Natural killer cell (primary cell): ENCODE results near the gene CTIF. TPM values are rescaled to one million over a fixed set of nuclear protein-coding genes. Genes with fewer than 3 reads are reported as not detected.

Experiments used
- ATAC-seq, 3 donors: fragments of 150-1000 bp in 2 of 3; fragments of 200-7000 bp in 1 of 3; cut with Tn5 transposase; 1 replicate in 1 of 3; 2 replicates in 2 of 3; pipeline ENCODE4 v1.10.0; 2021; ENCODE audit warnings: mild to moderate bottlenecking in 2 of 3, moderate library complexity in 2 of 3
- DNase-seq, 2 donors: peaks; one replicate each; pipeline versions ENCODE4 v3.0.0 to v3.0.0-alpha.2; 2013 to 2021; ENCODE audit warnings: mixed read lengths in 1 of 2
- H3K27ac ChIP-seq: one replicate; pipeline ENCODE4 v1.5.1; 2013; ENCODE audit warnings: mild to moderate bottlenecking, low read length
- H3K27me3 ChIP-seq: one replicate; pipeline ENCODE4 v1.6.1; 2013; ENCODE audit warnings: low read length; ENCODE audit not compliant: control insufficient read depth, insufficient read depth
- H3K36me3 ChIP-seq: one replicate; pipeline ENCODE4 v1.6.1; 2013; ENCODE audit warnings: low read length; ENCODE audit not compliant: control insufficient read depth, insufficient read depth
- H3K4me1 ChIP-seq: one replicate; pipeline ENCODE4 v1.6.1; 2013; ENCODE audit warnings: low read length; ENCODE audit not compliant: control insufficient read depth, insufficient read depth
- H3K4me3 ChIP-seq: one replicate; pipeline ENCODE4 v1.5.1; 2013; ENCODE audit warnings: low read length
- H3K9me3 ChIP-seq: one replicate; pipeline ENCODE4 v1.6.1; 2013; ENCODE audit warnings: low read length; ENCODE audit not compliant: control insufficient read depth, insufficient read depth
- H3K27ac Mint-ChIP-seq, 2 donors: one replicate each; pipeline ENCODE4 v1.8.0; 2022; ENCODE audit warnings: mild to moderate bottlenecking in 2 of 2, mixed read lengths in 2 of 2, moderate library complexity in 1 of 2
- H3K27me3 Mint-ChIP-seq, 2 donors: one replicate each; pipeline ENCODE4 v1.8.0; 2022; ENCODE audit warnings: low read depth in 2 of 2, mixed read lengths in 2 of 2
- H3K36me3 Mint-ChIP-seq: one replicate; pipeline ENCODE4 v1.8.0; 2022; ENCODE audit warnings: mixed read lengths
- H3K4me1 Mint-ChIP-seq, 2 donors: one replicate each; pipeline ENCODE4 v1.8.0; 2022; ENCODE audit warnings: mixed read lengths in 2 of 2
- H3K4me3 Mint-ChIP-seq: one replicate; pipeline ENCODE4 v1.8.0; 2022; ENCODE audit warnings: mild to moderate bottlenecking, moderate library complexity, mixed read lengths
- H3K9me3 Mint-ChIP-seq, 2 donors: one replicate each; pipeline ENCODE4 v1.8.0; 2022; ENCODE audit warnings: mixed read lengths in 2 of 2
- CTCF ChIP-seq: fragments of 200-600 bp; IDR thresholded peaks from one replicate; pipeline ENCODE4 v1.8.0; 2022; ENCODE audit warnings: antibody characterized with exemption
- WGBS: methylation state at CpG from one replicate; pipeline ENCODE4 v1.1.7; 2013; ENCODE audit warnings: missing lambda C conversion rate; ENCODE audit not compliant: insufficient coverage; 5-methylcytosine and 5-hydroxymethylcytosine counted together
- intact Hi-C: fragments of 100-400 bp; cut with micrococcal nuclease; formaldehyde crosslinking; loops from one replicate; pipeline ENCODE4 v1.14.2; 2022
- total RNA-seq, 4 donors: library from RNA; stranded (reverse); fragments of 120-200 nt in 1 of 4; gene quantifications; one replicate each; pipeline versions ENCODE4 v1.2.3 to v1.2.4, GENCODE V29; 2013 to 2022

The CTIF gene
- total RNA-seq, 3 donors from 2014 or later (not counting 1 experiment from before 2014, with no cell fraction given): 6.9 to 10.2 (median 8.2) TPM

GRCh38 chr18:48662011-48662661 is 123.3 kb downstream of the CTIF start:
- Histone ChIP-seq H3K27ac (no peak overlapping the region), H3K27me3 (no peaks in the 10 kb centered on the region), H3K9me3 (no peaks in the 10 kb centered on the region), H3K4me1 (peaks cover 5% of the 10 kb centered on the region), H3K36me3 (no peaks in the 10 kb centered on the region), H3K4me3 (no peak overlapping the region)
- Mint-ChIP-seq H3K4me3 (no peak overlapping the region), H3K27ac (no peak overlapping the region), H3K9me3 (peaks cover 0 to 2% of the 10 kb centered on the region in 2 donors), H3K36me3 (no peaks in the 10 kb centered on the region), H3K4me1 (peaks cover 0 to 5% of the 10 kb centered on the region in 2 donors), H3K27me3 (peaks cover 4 to 7% of the 10 kb centered on the region in 2 donors)
- no peak for DNase-seq
- WGBS: 55% methylated on average over 9 of the region's 9 CpGs
- intact Hi-C loops: no loop called here
- ATAC-seq: no peak
- TF ChIP-seq CTCF: no peak

GRCh38 chr18:48663096-48663930 is 124.5 kb downstream of the CTIF start:
- H3K4me1 Mint-ChIP-seq: peaks cover 0 to 5% of the 10 kb centered on the region in 2 donors
- no peak overlapping the region for H3K27ac Mint-ChIP-seq
- DNase-seq (no peak), ATAC-seq (no peak)
- no peak overlapping the region for H3K4me3 Mint-ChIP-seq
- intact Hi-C loops: no loop called here
- no peak for TF ChIP-seq CTCF
- H3K27me3 Mint-ChIP-seq: peaks cover 4 to 7% of the 10 kb centered on the region in 2 donors
- Histone ChIP-seq H3K4me3 (no peak overlapping the region), H3K27ac (no peak overlapping the region), H3K9me3 (no peaks in the 10 kb centered on the region), H3K27me3 (no peaks in the 10 kb centered on the region), H3K4me1 (peaks cover 5% of the 10 kb centered on the region), H3K36me3 (no peaks in the 10 kb centered on the region)
- no peaks in the 10 kb centered on the region for H3K36me3 Mint-ChIP-seq
- H3K9me3 Mint-ChIP-seq: peaks cover 0 to 2% of the 10 kb centered on the region in 2 donors
- WGBS: 91% methylated on average over 14 of the region's 14 CpGs

- DNase-seq (peak; percentile 35 to 60), ATAC-seq (peak; percentile 50 to 74 (median 65))
- 75% methylated on average over 28 of the region's 29 CpGs for WGBS
- intact Hi-C loops: loop anchor here (1.0 kb wide), 1 partner anchor 188 kb away; no protein-coding TSS in a partner anchor
- no peak overlapping the region for H3K4me3 ChIP-seq
- TF ChIP-seq CTCF: peak; percentile 75
- Mint-ChIP-seq H3K36me3 (no peaks in the 10 kb centered on the region), H3K4me1 (peaks cover 0 to 5% of the 10 kb centered on the region in 2 donors), H3K27me3 (peaks cover 4 to 7% of the 10 kb centered on the region in 2 donors), H3K4me3 (no peak overlapping the region), H3K27ac (no peak overlapping the region), H3K9me3 (peaks cover 0 to 2% of the 10 kb centered on the region in 2 donors)
- peaks cover 5% of the 10 kb centered on the region for H3K4me1 ChIP-seq
- no peaks in the 10 kb centered on the region for H3K36me3 ChIP-seq
- no peaks in the 10 kb centered on the region for H3K9me3 ChIP-seq
- no peaks in the 10 kb centered on the region for H3K27me3 ChIP-seq
- no peak overlapping the region for H3K27ac ChIP-seq
Observed at GRCh38 chr18:48663931-48664847, 125.4 kb downstream of the CTIF start.
